ENCODE measurements around the gene S100A6.

Gene S100A6

GRCh38 chr1:153532769-153533599 lies 2.8 kb downstream of the S100A6 start:
- in situ Hi-C loops (cut with MboI; ENCODE audit: low sequenced_read_pairs): no loop called here

- in situ Hi-C loops (cut with MboI; ENCODE audit: low sequenced_read_pairs): no loop called here
Observed at GRCh38 chr1:153532181-153532580, 3.6 kb downstream of the S100A6 start.

DNA sequence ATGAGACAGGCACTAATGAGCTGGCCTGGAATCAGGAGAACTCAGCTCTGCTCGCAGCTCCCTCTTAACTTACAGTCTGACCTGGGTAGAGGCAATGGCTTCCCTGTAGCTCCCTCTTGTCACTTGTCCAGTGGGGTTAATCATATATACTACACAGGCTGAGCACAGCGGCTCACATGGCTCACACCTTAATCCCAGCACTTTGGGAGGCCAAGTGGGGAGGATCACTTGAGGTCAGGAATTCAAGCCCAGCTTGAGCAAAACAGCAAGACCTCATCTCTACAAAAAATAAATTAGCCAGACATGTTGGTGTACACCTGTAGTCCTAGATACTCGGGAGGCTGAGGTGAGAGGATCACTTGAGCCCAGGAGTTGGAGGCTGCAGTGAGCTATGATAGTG lies 4.2 kb downstream of the S100A6 start:
- in situ Hi-C loops (cut with MboI; ENCODE audit: low sequenced_read_pairs): no loop called here

GRCh38 chr1:153527683-153528040 lies 8.1 kb downstream of the S100A6 start:
- in situ Hi-C loops (cut with MboI; ENCODE audit: low sequenced_read_pairs): no loop called here

GRCh38 chr1:153527023-153527682 lies 8.6 kb downstream of the S100A6 start:
- in situ Hi-C loops (cut with MboI; ENCODE audit: low sequenced_read_pairs): no loop called here

GRCh38 chr1:153526132-153526543 lies 9.7 kb downstream of the S100A6 start:
- in situ Hi-C loops (cut with MboI; ENCODE audit: low sequenced_read_pairs): no loop called here

DNA sequence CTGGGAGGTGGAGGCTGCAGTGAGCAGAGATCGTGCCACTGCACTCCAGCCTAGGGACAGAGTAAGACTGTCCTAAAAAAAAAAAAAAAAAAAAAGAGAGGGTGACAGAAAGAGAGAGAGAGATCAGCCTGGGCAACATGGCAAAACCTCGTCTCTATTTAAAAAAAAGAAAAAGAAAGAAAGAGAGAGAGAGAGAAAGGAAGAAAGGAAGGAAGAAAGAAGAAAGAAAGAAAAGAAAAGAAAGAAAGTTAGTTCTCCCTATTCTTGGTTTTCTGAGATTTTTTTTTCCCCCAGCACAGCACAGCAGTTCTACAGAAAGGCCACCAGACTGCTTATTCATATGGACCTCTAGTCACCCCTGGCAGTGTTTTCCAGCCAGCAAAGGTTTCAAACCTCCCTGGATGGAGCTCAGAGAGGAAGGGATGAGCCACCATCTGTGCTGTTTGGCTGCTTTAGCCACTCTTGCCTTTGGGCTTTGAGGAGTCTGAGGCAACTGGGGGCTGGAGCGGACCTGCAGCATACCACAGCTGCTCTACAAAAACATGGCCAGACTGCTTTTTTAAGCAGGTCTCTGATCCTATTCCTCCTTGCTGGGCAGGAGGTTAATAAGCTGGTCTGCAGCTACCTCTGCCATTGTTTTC lies 10.6 kb downstream of the S100A6 start:
- in situ Hi-C loops (cut with MboI; ENCODE audit: low sequenced_read_pairs): no loop called here

DNA sequence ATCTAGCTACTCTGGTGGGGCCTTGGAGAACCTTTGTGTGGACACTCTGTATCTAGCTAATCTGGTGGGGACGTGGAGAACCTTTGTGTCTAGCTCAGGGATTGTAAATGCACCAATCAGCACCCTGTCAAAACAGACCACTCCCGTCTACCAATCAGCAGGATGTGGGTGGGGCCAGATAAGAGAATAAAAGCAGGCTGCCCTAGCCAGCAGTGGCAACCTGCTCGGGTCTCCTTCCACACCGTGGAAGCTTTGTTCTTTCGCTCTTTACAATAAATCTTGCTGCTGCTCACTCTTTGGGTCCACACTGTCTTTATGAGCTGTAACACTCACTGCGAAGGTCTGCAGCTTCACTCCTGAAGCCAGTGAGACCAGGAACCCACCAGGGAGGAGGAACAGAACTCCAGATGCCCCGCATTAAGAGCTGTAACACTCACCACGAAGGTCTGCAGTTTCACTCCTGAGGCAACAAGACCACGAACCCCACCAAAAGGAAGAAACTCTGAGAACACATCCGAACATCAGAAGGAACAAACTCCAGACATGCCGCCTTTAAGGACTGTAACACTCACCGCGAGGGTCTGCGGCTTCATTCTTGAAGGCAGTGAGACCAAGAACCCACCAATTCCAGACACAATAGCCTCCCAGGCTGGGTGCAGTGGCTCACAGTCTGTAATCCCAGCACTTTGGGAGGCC lies 13.3 kb downstream of the S100A6 start:
- in situ Hi-C loops (cut with MboI; ENCODE audit: low sequenced_read_pairs): loop anchor here (25.0 kb wide), 2 partner anchors 240 to 465 kb away; partner anchors contain the start of genes JTB, RAB13 and RPS27

- in situ Hi-C loops (cut with MboI; ENCODE audit: low sequenced_read_pairs): loop anchor here (25.0 kb wide), 2 partner anchors 240 to 465 kb away; partner anchors contain the start of genes JTB, RAB13 and RPS27
Observed at GRCh38 chr1:153521808-153522207, 14.0 kb downstream of the S100A6 start.

GRCh38 chr1:153520818-153521476 lies 14.8 kb downstream of the S100A6 start:
- in situ Hi-C loops (cut with MboI; ENCODE audit: low sequenced_read_pairs): loop anchor here (25.0 kb wide), 2 partner anchors 241 to 466 kb away; partner anchors contain the start of genes JTB, RAB13 and RPS27

DNA sequence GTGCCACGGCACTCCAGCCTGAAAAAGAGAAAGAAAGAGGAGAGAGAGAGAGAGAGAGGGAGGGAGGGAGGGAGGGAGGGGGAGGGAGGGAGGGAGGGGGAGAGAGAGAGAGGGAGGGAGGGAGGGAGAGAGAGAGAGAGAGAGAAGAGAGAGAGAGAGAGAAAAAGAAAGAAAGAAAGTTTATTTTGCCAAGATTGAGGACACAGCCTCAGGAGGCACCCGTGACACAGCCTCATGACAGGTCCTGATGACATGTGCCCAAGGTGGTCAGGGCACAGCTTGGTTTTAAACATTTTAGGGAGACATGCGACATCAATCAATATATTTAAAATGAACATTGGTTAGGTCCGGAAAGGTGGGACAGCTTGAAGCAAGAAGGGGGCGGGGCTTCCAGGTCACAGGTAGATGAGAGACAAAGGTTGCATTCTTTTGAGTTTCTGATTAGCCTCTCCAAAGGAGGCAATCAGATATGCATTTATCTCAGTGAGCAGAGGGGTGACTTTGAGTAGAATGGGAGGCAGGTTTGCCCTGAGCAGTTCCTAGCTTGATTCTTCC lies 15.6 kb downstream of the S100A6 start:
- in situ Hi-C loops (cut with MboI; ENCODE audit: low sequenced_read_pairs): loop anchor here (25.0 kb wide), 2 partner anchors 242 to 467 kb away; partner anchors contain the start of genes JTB, RAB13 and RPS27

GRCh38 chr1:153519242-153519641 lies 16.5 kb downstream of the S100A6 start:
- in situ Hi-C loops (cut with MboI; ENCODE audit: low sequenced_read_pairs): loop anchor here (25.0 kb wide), 2 partner anchors 243 to 468 kb away; partner anchors contain the start of genes JTB, RAB13 and RPS27

- in situ Hi-C loops (cut with MboI; ENCODE audit: low sequenced_read_pairs): loop anchor here (25.0 kb wide), 2 partner anchors 247 to 472 kb away; partner anchors contain the start of genes JTB, RAB13 and RPS27
Observed at GRCh38 chr1:153515504-153516394, 20.0 kb downstream of the S100A6 start.

DNA sequence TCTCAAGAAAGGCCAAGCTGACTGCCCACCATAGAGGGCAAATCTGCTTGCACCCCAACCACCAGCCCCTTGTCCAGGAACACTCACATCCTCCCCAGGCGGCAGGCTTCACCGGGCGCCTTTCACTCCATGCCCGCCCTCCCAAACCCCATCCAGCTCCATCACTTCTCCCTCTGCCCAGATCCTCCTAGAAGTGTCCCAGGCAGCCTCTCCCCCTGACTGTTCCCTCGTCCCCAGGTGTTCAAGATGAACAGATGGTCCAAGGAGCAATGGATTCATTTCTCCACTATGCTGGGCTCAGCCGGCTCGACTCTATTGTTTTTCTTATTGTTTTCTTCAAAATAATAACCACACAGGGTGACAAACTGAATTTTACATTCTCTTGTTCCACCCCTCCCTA lies 22.1 kb downstream of the S100A6 start:
- in situ Hi-C loops (cut with MboI; ENCODE audit: low sequenced_read_pairs): loop anchor here (25.0 kb wide), 2 partner anchors 249 to 474 kb away; partner anchors contain the start of genes JTB, RAB13 and RPS27

GRCh38 chr1:153513023-153513422 lies 22.8 kb downstream of the S100A6 start:
- in situ Hi-C loops (cut with MboI; ENCODE audit: low sequenced_read_pairs): loop anchor here (25.0 kb wide), 2 partner anchors 249 to 474 kb away; partner anchors contain the start of genes JTB, RAB13 and RPS27

GRCh38 chr1:153510984-153511410 lies 24.8 kb downstream of the S100A6 start:
- in situ Hi-C loops (cut with MboI; ENCODE audit: low sequenced_read_pairs): loop anchor here (25.0 kb wide), 2 partner anchors 251 to 476 kb away; partner anchors contain the start of genes JTB, RAB13 and RPS27

DNA sequence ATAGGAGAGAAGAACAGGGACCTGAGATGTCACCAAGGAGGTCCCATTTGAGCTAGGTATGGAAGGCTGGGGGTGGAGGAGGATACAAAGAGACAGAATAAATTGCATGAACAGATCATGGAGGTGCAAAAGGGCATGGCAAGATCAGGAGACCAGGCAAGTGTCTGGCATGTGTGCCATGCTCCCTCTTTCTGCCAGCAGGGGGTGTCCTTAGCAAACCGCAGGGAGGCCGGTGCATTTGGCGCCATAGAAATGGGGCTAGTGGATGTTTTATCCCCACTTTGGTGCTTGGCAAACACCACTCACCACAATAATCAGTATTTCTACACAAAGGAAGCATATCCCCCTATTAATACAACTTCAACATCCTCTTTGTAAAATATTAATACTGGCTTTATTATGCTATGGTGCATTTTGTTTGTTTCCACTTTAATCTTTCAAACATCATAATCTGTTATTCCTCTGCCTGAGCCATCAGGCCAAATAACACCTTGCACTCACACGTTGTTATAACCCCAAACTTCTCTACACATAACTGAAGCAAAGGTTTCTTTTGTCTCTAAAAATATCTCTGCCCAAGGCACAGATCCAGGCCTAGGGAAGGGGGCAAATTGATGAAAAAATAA lies 25.9 kb downstream of the S100A6 start:
- in situ Hi-C loops (cut with MboI; ENCODE audit: low sequenced_read_pairs): loop anchor here (25.0 kb wide), 2 partner anchors 252 to 477 kb away; partner anchors contain the start of genes JTB, RAB13 and RPS27

DNA sequence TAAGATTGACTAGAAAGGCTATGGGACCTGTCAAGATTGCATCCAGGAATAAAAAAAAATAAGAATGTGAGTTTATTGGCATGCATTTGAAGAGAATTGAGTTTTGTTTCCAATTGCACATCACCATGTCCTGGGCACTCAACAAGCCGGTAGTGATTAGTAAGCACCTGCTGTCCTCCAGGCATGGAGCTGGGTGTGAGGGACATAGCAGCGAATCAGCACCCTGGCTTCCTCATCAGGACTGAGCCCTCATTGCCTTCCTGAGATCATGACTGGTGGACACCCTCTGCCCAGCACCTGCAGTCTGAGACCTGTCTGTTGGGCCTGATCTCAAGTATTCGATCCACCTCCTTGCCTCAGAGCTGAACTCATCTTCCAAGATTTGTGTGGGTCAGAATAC lies 26.8 kb downstream of the S100A6 start:
- in situ Hi-C loops (cut with MboI; ENCODE audit: low sequenced_read_pairs): loop anchor here (25.0 kb wide), 2 partner anchors 253 to 478 kb away; partner anchors contain the start of genes JTB, RAB13 and RPS27

Data from HL-60/S4 treated with retinoic acid at 250 ng/mL for 4 days and 3 days (cell line).